Esophagus mucosa (tissue), 1 donor: ENCODE results near the gene ANXA2R. TPM values are rescaled to one million over a fixed set of nuclear protein-coding genes. Genes with fewer than 3 reads are reported as not detected.
"Not testable (repeated sequence)": the region's sequence is repeated elsewhere in the genome, so short reads cannot be mapped to it uniquely, and the experiment has no call there.

Experiments
- ATAC-seq: fragments of 200-7000 bp; cut with Tn5 transposase; one replicate; pipeline ENCODE4 v1.9.1; 2020
- total RNA-seq: library from RNA; stranded (reverse); gene quantifications from one replicate; pipeline ENCODE4 v1.2.4, GENCODE V29; 2023
- donor health status: DM: yes; HTN: yes; CAD: no.

The ANXA2R gene
- total RNA-seq, 1 donor from 2014 or later: 1.8 TPM

DNA sequence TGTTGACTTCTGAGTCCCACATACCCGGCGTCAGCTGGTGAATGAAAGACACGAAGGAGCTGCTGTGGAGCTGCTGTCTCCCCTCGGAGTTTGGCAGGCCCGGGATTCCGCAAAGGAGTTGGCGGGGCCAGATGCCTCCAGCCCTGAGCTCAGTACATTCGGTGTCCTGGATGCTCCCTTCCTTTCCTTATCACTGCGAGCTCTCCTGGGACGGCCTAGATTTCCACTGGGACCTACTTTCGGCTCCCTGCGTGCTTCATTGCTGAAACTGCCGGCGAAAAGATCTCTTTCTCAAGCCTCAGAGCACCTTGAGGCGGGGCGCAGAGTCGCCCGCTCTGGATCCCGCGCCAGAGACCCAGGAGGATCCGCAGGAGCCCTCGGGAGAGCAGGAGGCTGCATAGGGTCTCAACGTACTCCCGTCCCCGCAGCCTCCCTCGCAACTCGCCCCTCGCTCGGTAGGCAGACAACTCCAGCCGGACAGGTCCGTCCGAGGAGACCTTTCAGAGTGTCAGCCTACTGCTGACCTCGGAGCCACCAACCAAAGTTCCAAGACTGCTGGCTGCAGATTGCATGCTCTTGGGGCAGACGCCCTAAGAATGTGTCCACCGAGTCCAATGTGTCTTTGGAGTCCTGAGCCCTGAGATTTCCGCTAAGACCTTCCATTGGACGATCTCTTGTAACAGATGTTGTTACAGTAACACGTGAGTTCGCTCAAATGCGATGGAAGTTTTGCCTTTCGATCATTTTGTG, 6.1 kb downstream of the ANXA2R start:
- ATAC-seq: no peak

DNA sequence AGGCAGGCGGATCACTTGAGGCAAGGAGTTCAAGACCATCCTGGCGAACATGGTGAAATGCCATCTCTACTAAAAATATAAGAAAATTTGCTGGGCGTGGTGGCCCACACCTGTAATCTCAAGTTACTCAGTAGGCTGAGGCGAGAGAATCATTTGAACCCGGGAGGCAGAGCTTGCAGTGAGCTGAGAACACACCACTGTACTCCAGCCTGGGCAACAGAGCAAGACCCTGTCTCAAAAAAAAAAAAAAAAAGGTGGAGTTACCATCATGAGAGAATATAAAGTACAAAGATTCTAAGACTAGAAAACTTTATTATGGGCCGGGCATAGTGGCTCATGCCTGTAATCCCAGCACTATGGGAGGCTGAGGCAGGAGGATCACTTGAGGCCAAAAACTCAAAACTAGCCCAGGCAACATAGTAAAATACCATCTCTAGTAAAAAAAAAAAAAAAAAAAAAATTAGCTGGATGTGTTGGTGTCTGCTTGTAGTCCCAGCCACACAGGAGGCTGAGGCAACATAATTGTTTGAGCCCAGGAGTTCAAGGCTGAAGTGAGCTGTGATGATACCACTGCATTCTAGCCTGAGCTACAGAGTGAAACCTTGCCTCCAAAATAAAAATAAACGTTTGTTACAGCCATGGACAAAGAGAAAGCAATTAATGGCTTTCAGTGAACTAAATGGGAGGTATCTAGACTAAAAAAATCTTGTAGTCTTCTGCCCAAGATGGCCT, 12.9 kb downstream of the ANXA2R start:
- no peak for ATAC-seq

DNA sequence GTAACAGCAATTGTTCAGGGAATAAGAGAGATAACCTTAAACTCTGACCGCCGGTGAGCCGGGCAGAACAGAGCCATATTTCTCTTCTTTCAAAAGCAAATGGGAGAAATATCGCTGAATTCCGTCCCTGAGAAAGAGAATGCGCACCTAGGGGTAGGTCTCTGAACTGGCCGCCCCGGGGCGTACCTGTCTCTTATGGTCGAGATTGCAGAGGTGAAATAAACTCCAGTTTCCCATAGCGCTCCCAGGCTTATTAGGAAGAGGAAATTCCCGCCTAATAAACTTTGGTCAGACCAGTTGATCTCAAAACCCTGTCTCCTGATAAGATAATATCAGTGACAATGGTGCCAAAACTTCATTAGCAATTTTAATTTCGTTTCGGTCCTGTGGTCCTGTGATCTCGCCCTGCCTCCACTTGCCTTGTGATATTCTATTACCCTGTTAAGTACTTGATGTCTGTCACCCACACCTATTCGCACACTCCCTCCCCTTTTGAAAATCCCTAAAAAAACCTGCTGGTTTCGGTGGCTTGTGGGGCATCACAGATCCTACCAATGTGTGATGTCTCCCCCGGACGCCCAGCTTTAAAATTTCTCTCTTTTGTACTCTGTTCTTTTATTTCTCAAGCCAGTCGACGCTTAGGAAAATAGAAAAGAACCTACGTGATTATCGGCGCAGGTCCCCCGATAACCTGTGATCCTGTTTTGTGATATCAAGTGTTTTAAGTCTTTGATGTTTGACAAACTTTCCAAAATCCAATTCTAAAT, 14.8 kb downstream of the ANXA2R start:
- not testable (repeated sequence) for ATAC-seq

DNA sequence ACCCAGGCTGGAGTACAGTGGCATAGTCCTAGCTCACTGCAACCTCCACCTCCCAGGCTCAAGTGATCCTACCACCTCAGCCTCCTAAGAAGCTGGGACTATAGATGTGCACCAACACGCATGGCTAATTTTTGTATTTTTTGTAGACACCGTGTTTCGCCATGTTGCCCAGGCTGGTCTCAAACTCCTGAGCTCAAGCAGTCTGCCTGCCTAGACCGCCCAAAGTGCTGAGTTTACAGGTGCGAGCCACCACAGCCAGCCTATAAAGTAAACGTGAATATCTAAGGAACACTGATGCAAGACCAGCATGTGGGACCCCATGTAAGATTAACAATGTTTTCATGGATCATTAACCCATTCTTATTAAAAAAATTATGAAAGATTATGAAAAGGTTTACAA, 15.9 kb downstream of the ANXA2R start:
- ATAC-seq: no peak

DNA sequence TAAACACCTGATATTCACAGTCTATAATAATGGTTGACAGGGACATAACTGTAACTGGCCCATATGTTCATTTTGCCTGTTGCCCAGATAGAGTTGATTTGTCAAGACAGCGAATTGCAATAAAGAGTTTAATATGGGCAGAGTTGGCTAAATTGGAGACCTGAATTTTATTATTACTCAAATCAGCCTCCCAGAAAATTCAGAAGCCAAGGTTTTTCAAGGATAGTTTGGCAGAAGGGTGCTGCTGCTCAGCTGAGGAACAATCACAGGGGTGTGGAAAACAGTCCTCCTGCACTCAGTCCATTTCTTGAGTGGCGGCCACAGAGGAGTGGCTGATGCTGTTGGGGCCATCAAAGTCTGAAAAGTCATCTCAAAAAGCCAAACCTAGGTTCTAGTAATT, 19.0 kb downstream of the ANXA2R start:
- ATAC-seq: no peak

DNA sequence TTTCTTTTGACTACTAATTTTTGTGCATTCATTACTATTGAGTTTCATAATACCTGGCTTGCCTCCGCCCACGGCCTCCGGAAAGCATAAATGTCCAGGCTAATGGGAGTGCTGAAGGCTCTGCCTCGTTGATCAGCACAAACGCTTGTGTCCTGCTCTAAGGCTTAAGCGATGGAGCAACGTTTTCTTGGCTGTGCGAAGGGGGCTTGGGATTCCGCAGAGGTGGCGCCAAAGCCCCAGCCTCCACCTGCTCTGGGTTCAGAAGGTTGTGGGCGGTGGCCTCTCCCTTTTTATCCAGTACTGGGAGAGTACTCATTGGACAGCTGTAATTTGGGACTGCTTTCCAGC, 19.7 kb downstream of the ANXA2R start:
- peak; percentile 8 for ATAC-seq

DNA sequence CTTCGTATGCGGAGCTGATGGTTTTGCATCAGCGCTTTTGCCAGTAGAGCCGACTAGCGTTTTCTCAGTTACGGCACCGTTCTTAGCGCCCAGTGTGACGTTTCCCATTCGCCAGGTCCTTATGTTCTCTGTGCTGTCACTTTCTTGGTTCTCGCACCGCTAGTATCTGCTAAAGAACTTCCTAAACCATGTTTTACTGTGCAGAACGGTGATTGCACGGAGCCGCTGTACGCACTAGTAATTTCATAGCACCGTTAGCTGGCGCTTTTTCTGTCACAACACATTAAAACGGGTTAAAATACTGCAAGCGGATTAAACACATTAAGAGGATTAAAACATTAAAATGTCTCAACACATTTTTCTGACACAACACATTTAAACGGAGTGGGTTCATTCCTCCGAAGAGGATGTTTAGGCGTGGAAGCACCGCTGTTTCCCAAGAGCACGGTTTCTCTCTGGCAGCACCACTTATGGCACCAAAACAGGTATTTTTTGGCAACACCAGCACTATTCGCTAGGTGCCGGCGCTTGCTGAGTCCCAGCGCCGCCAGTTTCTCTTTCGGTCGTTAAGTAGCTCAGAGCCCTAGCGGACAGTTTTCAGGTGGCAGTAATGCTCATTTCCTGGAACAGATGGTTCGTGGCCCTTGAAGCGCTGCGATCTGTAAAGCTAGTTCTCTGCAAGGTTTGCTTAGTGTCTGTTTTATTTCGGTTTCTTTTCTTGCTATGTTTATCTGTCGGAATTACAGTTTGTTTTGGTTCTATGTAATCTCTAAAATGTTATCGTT, 20.3 kb downstream of the ANXA2R start:
- ATAC-seq: peak; percentile 84

DNA sequence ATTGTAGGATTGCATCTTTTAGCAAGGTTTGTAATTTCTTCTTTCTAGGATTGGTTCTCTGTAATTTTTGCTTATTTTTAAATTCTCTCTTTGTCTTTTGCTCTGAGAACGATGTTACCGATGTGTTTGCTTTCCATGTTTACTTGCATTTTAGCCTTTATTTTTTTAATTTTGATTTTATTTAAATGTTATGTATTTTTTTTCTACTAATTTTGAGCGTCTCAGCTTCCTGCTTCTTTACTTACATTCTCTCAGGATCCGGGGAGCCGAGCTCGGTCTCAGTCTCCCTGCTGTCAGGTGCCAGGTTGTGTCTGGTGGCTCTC, 20.9 kb downstream of the ANXA2R start:
- no peak for ATAC-seq

DNA sequence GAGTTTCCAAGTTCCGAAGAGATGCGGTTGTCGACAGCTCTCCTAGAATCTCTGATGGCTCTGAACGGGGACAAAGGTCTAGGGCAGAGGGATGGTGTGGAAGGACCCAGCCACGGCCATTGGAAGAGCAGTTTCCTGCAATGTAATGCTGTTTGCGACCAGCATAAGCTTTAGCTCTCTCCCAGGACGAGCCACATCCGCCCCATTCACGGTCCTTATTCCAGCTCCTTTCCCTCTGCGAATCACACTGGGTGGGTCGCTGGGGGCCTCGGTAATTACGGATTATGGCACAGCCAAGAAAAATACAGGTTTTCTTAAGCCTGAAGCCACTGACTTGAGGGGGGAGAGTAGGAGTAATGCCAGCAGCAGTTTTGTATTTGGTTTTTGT, 22.7 kb downstream of the ANXA2R start:
- ATAC-seq: peak; percentile 37

DNA sequence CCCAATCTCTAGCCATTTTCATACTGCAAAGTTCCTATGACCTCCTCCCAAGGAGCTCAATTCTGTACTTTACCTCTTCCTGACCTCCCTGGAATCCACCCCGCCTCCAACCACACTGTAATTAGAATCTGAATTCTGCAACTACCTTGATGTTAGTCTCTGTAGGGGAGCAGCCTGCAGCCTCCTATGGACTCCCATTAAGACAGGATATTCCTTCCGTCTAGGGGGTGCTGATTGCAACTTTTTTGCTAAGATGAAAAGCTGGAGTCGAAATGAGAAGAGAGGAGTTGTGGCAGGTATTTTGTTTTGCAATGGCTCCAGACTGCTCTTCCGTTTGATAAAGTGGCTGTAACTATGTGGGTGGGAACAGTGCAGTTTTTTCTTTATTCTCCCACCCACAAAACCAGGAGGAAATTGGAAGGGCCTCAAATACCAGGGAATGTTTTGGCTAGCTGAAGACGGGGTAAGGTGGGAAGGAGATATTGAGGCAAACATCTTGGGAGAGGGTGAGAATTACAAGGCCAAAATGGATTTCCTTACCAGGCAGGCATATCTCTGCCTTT, 23.8 kb downstream of the ANXA2R start:
- no peak for ATAC-seq

DNA sequence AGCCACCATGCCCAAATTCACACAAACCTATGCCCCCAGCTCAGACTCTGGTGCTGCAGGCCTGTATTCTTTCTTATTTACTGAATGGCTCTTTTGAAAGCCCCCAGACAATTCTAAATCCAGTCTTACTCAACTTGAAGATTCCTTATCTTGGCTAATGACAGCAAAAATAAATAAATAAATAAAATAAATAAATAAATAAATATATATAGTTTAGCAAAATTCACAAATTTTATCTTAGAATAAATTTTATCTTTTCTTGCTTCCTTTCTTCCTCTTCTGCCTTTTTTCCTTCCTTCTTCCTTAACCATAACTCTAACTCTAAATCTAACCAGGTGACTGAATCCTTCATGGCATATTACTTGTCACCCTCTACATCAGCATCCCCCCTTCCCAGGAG, 25.6 kb downstream of the ANXA2R start:
- ATAC-seq: no peak

DNA sequence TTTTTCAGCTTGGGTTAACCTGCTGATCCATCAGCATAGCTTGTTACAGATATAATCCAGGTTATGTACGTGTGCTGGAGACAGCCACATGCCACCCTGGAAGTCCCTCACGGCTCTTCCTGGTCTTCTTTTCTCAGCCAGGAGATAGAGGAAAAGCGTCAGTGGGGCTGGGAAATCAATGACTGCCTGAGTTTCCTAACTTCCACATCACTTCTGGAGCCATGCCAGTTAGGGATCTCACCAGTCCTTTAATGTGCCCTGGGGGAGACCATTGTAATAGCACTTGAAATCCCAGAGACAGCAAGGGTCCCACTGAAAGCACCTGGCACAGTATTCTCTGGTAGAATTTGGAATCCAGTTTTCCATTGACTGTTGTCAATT, 29.2 kb downstream of the ANXA2R start:
- peak; percentile 14 for ATAC-seq

DNA sequence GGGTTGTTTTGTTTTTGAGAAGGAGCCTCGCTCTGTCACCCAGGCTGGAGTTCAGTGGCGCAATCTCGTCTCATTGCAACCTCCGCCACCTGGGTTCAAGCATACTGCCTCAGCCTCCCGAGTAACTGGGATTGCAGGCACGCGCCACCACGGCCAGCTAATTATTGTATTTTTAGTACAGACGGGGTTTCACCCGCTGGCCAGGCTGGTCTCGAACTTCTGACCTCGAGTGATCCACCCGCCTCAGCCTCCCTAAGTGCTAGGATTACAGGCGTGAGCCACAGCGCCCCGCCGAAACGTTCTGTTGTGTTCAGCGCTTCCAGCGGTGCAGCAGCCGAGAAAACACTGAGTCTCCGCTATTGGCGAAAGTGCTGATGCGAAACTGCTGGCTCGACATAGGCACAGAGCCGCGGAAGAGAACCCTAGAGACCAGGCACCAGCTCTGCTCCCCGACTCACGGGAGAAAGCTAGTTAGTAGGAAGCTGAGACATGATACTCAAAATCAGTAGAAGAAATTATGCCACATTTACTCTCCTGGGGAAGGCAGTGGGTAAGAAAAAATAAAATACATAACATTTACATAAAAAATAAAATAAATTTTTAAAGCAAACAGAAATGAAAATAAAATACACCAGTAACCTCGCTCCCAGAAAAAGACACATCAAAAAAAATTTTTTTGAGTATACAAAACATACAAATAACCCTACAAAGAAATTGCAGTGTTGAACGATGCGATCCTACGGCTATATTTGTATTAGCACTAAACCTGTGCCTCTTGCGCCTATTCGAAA, 31.6 kb downstream of the ANXA2R start:
- ATAC-seq: peak; percentile 84

DNA sequence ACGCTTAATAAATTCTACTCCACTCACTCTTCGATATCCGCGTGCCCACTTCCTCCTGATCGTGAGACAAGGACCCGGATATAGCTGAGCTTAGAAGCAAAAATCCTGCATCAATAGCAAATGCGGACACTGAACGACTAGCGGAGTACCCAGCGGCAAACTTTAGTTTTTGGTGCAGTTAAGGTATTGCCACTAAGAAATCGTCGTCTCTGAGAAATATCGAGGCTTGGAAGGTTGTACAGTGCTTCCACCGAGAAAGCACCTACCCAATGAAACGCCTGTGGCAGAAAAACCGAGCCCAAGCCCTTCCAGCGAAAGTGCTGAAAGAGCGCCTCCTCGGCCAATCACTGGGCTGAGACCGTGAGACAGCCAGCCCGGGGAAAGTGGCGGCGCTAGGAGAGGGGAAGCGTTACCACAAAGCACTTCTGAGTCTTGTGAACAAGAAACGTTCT, 32.2 kb downstream of the ANXA2R start:
- ATAC-seq: peak; percentile 59

DNA sequence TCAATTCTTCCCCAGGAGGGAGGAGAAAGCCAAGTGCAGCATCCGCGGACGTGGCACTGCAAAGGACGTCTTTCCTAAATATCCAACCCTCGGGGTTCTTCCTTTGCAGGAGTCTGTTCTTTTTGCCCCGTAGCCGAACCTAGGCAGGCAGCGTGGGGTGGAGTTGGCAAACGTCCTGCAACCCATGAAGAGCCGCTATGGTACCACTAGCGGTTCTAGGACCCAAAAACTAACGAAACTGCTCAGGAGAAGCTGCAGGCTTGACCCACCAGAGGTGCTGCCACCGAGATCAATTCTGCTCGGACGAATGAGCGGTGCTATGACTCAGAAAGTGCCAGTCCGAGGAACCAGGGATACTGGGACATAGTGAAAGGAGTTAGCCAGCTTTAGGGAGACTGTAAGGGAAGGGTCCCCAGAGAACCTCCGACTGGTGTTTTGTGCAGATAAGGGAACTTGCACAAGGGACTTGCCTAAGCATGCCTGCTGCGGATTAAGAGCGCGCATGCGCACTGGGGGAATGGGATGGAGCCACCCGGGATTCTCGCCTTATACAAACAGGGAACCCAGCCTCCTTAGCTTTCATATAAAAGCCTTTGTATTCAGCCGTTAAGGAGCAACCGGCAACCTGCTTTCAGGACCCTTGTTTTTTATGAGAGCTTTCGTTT, 32.7 kb downstream of the ANXA2R start:
- ATAC-seq: peak; percentile 57

DNA sequence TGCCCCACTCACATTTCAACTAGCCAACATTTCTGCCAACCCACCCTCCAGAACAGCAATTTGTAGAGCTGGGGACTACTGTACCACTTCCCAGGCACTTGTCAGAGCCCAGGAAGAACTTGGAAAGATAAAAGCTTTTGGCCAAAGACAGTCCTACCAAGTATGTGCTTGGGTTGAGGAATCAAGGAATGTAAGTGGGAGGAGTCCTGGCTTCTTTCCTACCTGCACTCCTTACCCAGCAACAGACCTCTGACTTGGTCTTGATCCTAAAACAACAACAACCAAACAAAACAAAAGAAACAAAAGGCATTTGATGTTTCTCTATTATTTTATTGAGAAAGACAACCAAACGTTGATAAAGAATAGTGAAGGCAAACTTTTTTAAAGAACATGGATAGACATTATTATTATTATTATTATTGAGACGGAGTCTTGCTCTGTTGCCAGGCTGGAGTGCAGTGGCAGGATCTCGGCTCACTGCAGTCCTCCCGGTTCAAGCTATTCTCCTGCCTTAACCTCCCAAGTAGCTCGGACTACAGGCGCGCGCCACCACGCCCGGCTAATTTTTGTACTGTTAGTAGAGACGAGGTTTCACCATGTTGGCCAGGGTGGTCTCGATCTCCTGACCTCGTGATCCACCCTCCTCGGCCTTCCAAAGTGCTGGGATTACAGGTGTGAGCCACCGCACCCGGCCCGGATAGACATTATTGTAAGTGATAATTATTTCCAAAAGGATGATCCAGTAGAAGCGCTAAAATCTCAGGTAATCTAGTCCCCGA, 33.5 kb downstream of the ANXA2R start:
- ATAC-seq: no peak

DNA sequence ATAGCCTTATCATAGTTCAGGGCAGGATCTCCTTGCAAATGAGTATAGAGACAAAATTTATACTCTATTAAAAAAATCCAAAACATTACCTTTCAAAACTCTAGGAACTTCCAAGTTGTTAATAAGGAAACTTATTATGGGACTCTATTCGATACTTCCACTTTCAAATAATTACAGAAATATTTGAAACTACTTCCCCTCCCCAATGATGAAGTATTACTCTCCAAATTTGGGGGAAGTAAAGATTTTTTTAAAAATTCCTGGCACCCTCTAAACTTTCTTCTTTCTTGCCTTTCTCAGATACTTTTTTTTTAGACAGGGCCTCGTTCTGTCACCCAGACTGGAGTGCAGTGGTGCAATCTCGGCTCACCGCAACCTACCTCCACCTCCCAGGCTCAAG, 35.1 kb downstream of the ANXA2R start:
- ATAC-seq: no peak

DNA sequence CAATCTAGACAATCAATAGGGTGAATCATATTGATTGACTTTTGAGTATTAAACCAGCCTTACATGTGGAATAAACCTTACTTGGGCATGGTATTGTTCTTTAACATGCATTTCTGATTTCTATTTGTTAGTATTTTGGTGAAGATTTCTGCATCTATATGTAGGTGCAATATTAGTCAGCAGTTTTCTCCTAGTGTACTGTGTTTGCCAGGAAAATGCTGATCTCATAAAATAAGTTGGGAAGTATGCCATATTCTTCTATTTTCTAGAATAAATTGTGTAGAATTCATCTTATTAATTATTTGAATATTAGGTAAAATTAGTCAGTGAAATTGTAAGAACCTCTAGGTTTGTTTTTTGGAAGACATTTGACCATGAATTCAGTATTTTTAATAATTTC, 38.4 kb downstream of the ANXA2R start:
- no peak for ATAC-seq

DNA sequence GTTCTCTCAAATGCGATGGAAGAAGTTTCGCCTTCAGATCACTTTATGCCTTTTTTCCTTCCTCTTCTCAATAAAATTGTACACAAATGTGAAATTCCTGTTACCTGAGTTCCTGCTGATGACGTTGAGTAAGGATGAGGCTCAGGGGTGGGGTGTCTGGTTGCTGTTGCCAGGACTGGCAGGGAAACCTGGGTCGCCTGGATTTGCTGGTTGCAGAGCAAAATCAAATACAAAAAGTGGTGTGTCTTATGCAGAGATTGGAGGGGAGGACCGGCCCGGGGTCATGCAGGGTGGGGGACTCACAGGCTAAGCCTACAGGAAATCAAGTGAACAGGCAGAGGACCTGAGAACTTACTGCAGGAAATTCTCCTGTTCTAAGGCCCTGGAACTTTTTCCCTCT, 39.2 kb downstream of the ANXA2R start:
- ATAC-seq: peak; percentile 40

DNA sequence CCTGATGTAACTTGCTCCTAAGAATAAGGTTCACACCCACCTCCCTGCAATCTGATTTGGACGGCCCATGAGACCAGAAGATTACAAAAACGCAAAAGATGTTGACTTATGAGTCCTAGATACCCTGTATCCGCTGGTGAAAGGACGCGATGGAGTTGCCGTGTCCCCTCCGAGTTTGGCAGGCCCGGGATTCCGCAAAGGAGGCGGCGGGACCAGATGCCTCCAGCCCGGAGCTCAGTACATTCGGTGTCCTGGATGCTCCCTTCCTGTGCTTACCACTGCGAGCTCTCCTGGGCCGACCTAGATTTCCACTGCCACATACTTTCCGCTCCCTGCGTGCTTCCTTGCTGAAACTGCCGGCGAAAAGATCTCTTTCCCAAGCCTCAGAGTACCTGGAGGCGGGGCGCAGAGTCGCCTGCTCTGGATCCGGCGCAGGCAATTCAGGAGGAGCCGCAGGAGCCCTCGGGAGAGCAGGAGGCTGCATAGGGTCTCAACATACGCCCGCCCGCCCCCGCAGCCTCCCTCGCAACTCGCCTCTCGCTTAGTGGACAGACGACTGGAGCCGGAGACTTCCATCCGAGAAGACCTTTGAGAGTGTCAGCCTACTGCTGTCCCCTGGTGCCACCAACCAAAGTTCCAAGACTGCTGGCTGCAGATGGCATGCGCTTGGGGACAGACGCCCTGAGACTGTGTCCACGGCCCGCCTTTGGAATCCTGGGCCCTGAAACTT, 39.8 kb downstream of the ANXA2R start:
- ATAC-seq: peak; percentile 54
